DOHH2 (cell line): ENCODE data around the gene PFDN5.

ENCODE experiments used
- CTCF ChIP-seq: fragments of 200-600 bp; sonication (generic); IDR thresholded peaks from one replicate; pipeline ENCODE4 v1.5.1; 2014; ENCODE audit warnings: antibody characterized with exemption, mild to moderate bottlenecking, low read depth, low read length; ENCODE audit not compliant: poor library complexity, severe bottlenecking
- EZH2phosphoT487 ChIP-seq: fragments of 200-600 bp; sonication (generic); IDR thresholded peaks from 2 replicates; pipeline ENCODE4 v1.6.1; 2017; ENCODE audit warnings: borderline replicate concordance, mild to moderate bottlenecking, antibody characterized with exemption, low read length, moderate library complexity, mixed read lengths

GRCh38 chr12:53330671-53331070 is 35.3 kb downstream of the PFDN5 start:
- no peak for TF ChIP-seq CTCF
- TF ChIP-seq EZH2phosphoT487: no peak
